GM03348 (cell line): ENCODE data around the gene LCE7A.

Source experiments
- DNase-seq: peaks from one replicate; pipeline ENCODE4 v3.0.0; 2012; ENCODE audit warnings: low spot score

LCE7A gene

GRCh38 chr1:152880316-152880715 lies 20.5 kb downstream of the LCE7A start:
- DNase-seq = no peak

- no peak for DNase-seq
These were observed 21.1 kb downstream of the LCE7A start for GRCh38 chr1:152880907-152881306.

GRCh38 chr1:152884085-152884484 lies 24.3 kb downstream of the LCE7A start:
- DNase-seq = no peak

- no peak for DNase-seq
These were observed 24.7 kb downstream of the LCE7A start for GRCh38 chr1:152884506-152884905.

GRCh38 chr1:152884966-152885624 lies 25.3 kb downstream of the LCE7A start:
- peak; percentile 41 for DNase-seq

- DNase-seq = no peak
These were observed 26.3 kb downstream of the LCE7A start for GRCh38 chr1:152886085-152886484.

- no peak for DNase-seq
These were observed 27.1 kb downstream of the LCE7A start for GRCh38 chr1:152886758-152887409.

- no peak for DNase-seq
These were observed 28.3 kb downstream of the LCE7A start for GRCh38 chr1:152888126-152888525.

- DNase-seq = no peak
These were observed 39.2 kb downstream of the LCE7A start for GRCh38 chr1:152899027-152899426.

- DNase-seq = no peak
These were observed 40.1 kb downstream of the LCE7A start for GRCh38 chr1:152899883-152900282.

- DNase-seq = no peak
These were observed 41.8 kb downstream of the LCE7A start for GRCh38 chr1:152901631-152902030.

- DNase-seq = no peak
These were observed 42.8 kb downstream of the LCE7A start for GRCh38 chr1:152902636-152903035.

- no peak for DNase-seq
These were observed 45.1 kb downstream of the LCE7A start for GRCh38 chr1:152904688-152905440.

GRCh38 chr1:152906023-152906565 lies 46.3 kb downstream of the LCE7A start:
- DNase-seq = peak; percentile 72

GRCh38 chr1:152907686-152908601 lies 48.1 kb downstream of the LCE7A start, which contains the start of gene IVL:
Gene IVL, plus strand, starts transcription at chr1:152908546. Its CDS starts 1,252 bp downstream, at chr1:152909798.
- no peak for DNase-seq

- no peak for DNase-seq
These were observed 49.4 kb downstream of the LCE7A start for GRCh38 chr1:152909206-152909605.
